Liver (tissue), 9 donors: Measurements from ENCODE around the gene RASEF. TPM values are rescaled to one million over a fixed set of nuclear protein-coding genes. Genes with fewer than 3 reads are reported as not detected.

Experiments
- DNase-seq: peaks from one replicate; pipeline ENCODE4 v3.0.0-alpha.2; 2017; ENCODE audit warnings: low spot score
- H3K27ac ChIP-seq, 2 donors: one replicate each; pipeline ENCODE4 v1.7.0; 2013; ENCODE audit warnings: inconsistent platforms in 2 of 2, low read length in 2 of 2, control low read depth in 1 of 2, low read depth in 1 of 2, mild to moderate bottlenecking in 1 of 2
- H3K27me3 ChIP-seq, 4 donors: one replicate each; pipeline versions ENCODE4 v1.6.1 to v1.7.0; 2013; ENCODE audit warnings: low read length in 3 of 4, inconsistent platforms in 1 of 4, mild to moderate bottlenecking in 1 of 4, moderate library complexity in 1 of 4; ENCODE audit not compliant: control insufficient read depth in 4 of 4, insufficient read depth in 4 of 4
- H3K36me3 ChIP-seq, 4 donors: one replicate each; pipeline versions ENCODE4 v1.6.1 to v1.7.0; 2013; ENCODE audit warnings: low read length in 3 of 4, mild to moderate bottlenecking in 3 of 4, low read depth in 1 of 4, moderate library complexity in 1 of 4; ENCODE audit not compliant: control insufficient read depth in 4 of 4, insufficient read depth in 3 of 4
- H3K4me1 ChIP-seq, 4 donors: one replicate each; pipeline versions ENCODE4 v1.6.1 to v1.7.0; 2013; ENCODE audit warnings: low read length in 3 of 4, mild to moderate bottlenecking in 3 of 4, moderate library complexity in 1 of 4; ENCODE audit not compliant: control insufficient read depth in 4 of 4, insufficient read depth in 4 of 4
- H3K4me3 ChIP-seq, 3 donors: one replicate each; pipeline versions ENCODE4 v1.6.1 to v1.7.0; 2013; ENCODE audit warnings: low read length in 3 of 3, control low read depth in 1 of 3, low read depth in 1 of 3, mild to moderate bottlenecking in 1 of 3
- H3K9ac ChIP-seq, 2 donors: one replicate each; pipeline ENCODE4 v1.7.0; 2013; ENCODE audit warnings: low read length in 2 of 2, mild to moderate bottlenecking in 2 of 2, moderate library complexity in 2 of 2, control low read depth in 1 of 2, low read depth in 1 of 2
- H3K9me3 ChIP-seq, 4 donors: one replicate each; pipeline versions ENCODE4 v1.6.1 to v1.7.0; 2013; ENCODE audit warnings: low read length in 3 of 4; ENCODE audit not compliant: control insufficient read depth in 4 of 4
- ATF3 ChIP-seq: IDR thresholded peaks from 2 replicates; pipeline ENCODE4 v1.6.1; 2016; ENCODE audit warnings: antibody characterized with exemption
- CTCF ChIP-seq: fragments of 150-350 bp; IDR thresholded peaks from 2 replicates; pipeline ENCODE4 v1.5.1; 2017; ENCODE audit warnings: improper control_type of control experiment, low read depth, low read length; ENCODE audit not compliant: missing input control
- FOXA1 ChIP-seq: IDR thresholded peaks from 2 replicates; pipeline ENCODE4 v1.6.1; 2016; ENCODE audit warnings: antibody characterized with exemption
- FOXA2 ChIP-seq: IDR thresholded peaks from 2 replicates; pipeline ENCODE4 v1.6.1; 2016; ENCODE audit warnings: antibody characterized with exemption
- GABPA ChIP-seq, 2 donors: IDR thresholded peaks in 1 of 2; conservative IDR thresholded peaks in 1 of 2; 2 replicates each; pipeline ENCODE4 v1.6.1; 2016; ENCODE audit warnings: antibody characterized with exemption in 2 of 2, mild to moderate bottlenecking in 1 of 2, moderate library complexity in 1 of 2
- HNF4A ChIP-seq, 2 donors: conservative IDR thresholded peaks; 2 replicates each; pipeline ENCODE4 v1.6.1; 2016; ENCODE audit warnings: antibody characterized with exemption in 2 of 2, mild to moderate bottlenecking in 2 of 2
- HNF4G ChIP-seq: IDR thresholded peaks from 2 replicates; pipeline ENCODE4 v1.6.1; 2016; ENCODE audit warnings: antibody characterized with exemption
- JUND ChIP-seq, 2 donors: IDR thresholded peaks; 2 replicates each; pipeline ENCODE4 v1.6.1; 2016; ENCODE audit warnings: antibody characterized with exemption in 2 of 2
- MAX ChIP-seq: IDR thresholded peaks from 2 replicates; pipeline ENCODE4 v1.6.1; 2016; ENCODE audit warnings: antibody characterized with exemption
- NR2F2 ChIP-seq: IDR thresholded peaks from 2 replicates; pipeline ENCODE4 v1.6.1; 2016; ENCODE audit warnings: antibody characterized with exemption
- RAD21 ChIP-seq, 2 donors: IDR thresholded peaks; 2 replicates each; pipeline ENCODE4 v1.6.1; 2016; ENCODE audit warnings: antibody characterized with exemption in 2 of 2, mild to moderate bottlenecking in 2 of 2
- REST ChIP-seq: IDR thresholded peaks from 2 replicates; pipeline ENCODE4 v1.6.1; 2016; ENCODE audit warnings: antibody characterized with exemption, mild to moderate bottlenecking
- RXRA ChIP-seq, 2 donors: IDR thresholded peaks; 2 replicates each; pipeline ENCODE4 v1.6.1; 2017 to 2018; ENCODE audit warnings: antibody characterized with exemption in 2 of 2, mild to moderate bottlenecking in 1 of 2
- TAF1 ChIP-seq: conservative IDR thresholded peaks from 2 replicates; pipeline ENCODE4 v1.6.1; 2016; ENCODE audit warnings: antibody characterized with exemption, mild to moderate bottlenecking
- YY1 ChIP-seq: IDR thresholded peaks from 2 replicates; pipeline ENCODE4 v1.6.1; 2016; ENCODE audit warnings: antibody characterized with exemption, mild to moderate bottlenecking
- ZBTB33 ChIP-seq: IDR thresholded peaks from 2 replicates; pipeline ENCODE4 v1.6.1; 2016; ENCODE audit warnings: antibody characterized with exemption
- WGBS: extraction: QIAGEN DNeasy Blood & Tissue Kit; methylation state at CpG from one replicate; pipeline ENCODE4 v1.1.7; 2013; 5-methylcytosine and 5-hydroxymethylcytosine counted together
- polyA plus RNA-seq, 2 donors: library from polyadenylated mRNA; stranded (reverse) in 1 of 2; unstranded in 1 of 2; fragments of 200-250 nt in 1 of 2; fragments of >200 nt in 1 of 2; fragmentation: Nextera tagmentation in 1 of 2; extraction: Ambion mirVana in 1 of 2; gene quantifications; one replicate each; pipeline versions ENCODE4 v1.2.1 to v1.2.3, GENCODE V29; 2013 to 2015
- total RNA-seq, 2 donors: library from RNA; depleted of rRNA; stranded (reverse); fragments of >200 nt; gene quantifications; one replicate each; pipeline ENCODE4 v1.2.3, GENCODE V29; 2014
- donor health status: healthy.
- donor health status: healthy.
- donor health status: healthy.
- donor health status: healthy.
- donor health status: healthy.

Gene RASEF
- total and polyA plus RNA-seq, 4 donors, result 0.14 to 1.5 (median 0.39) TPM

GRCh38 chr9:83061990-83062650 is 822 bp downstream of the RASEF start:
- Histone ChIP-seq H3K9me3 (peaks cover 0 to 1% (median 0%) of the 10 kb centered on the region in 4 donors), H3K27ac (no peak overlapping the region), H3K36me3 (no peaks in the 10 kb centered on the region), H3K9ac (no peak overlapping the region), H3K27me3 (peaks cover 2 to 11% (median 4%) of the 10 kb centered on the region in 4 donors), H3K4me3 (peak overlapping the region; percentile 45 to 56 (median 46)), H3K4me1 (peaks cover 12 to 20% (median 14%) of the 10 kb centered on the region in 4 donors)
- TF ChIP-seq JUND (IDR thresholded peaks at IDR 0.05) (no peak), ATF3 (no peak), RAD21 (IDR thresholded peaks at IDR 0.05) (no peak), YY1 (no peak)
- 5% methylated on average over 53 of the region's 53 CpGs for WGBS
- DNase-seq, result no peak

- Histone ChIP-seq H3K4me3 (no peak overlapping the region), H3K9ac (no peak overlapping the region), H3K9me3 (peaks cover 0 to 1% (median 0%) of the 10 kb centered on the region in 4 donors), H3K27me3 (peaks cover 2 to 11% (median 4%) of the 10 kb centered on the region in 4 donors), H3K27ac (no peak overlapping the region), H3K4me1 (peaks cover 12 to 20% (median 14%) of the 10 kb centered on the region in 4 donors), H3K36me3 (no peaks in the 10 kb centered on the region)
- no peak for DNase-seq
- 68% methylated on average over 2 of the region's 2 CpGs for WGBS
- TF ChIP-seq GABPA (IDR thresholded peaks at IDR 0.05 in 1 of 2, conservative IDR thresholded peaks at IDR 0.05 in 1 of 2) (no peak), FOXA1 (no peak), MAX (no peak), ATF3 (no peak), NR2F2 (no peak)
Observed at GRCh38 chr9:83061036-83061435, 1.9 kb downstream of the RASEF start.

GRCh38 chr9:83060556-83060955 is 2.4 kb downstream of the RASEF start:
- no peak overlapping the region for H3K9ac ChIP-seq
- DNase-seq, result no peak
- TF ChIP-seq MAX (no peak), HNF4A (conservative IDR thresholded peaks at IDR 0.05) (no peak), REST (no peak), RXRA (IDR thresholded peaks at IDR 0.05) (no peak), ZBTB33 (no peak), NR2F2 (no peak), CTCF (no peak), FOXA2 (no peak), HNF4G (no peak), JUND (IDR thresholded peaks at IDR 0.05) (no peak), RAD21 (IDR thresholded peaks at IDR 0.05) (no peak), FOXA1 (no peak), TAF1 (no peak), YY1 (no peak)
- H3K27ac ChIP-seq, result no peak overlapping the region
- H3K36me3 ChIP-seq, result no peaks in the 10 kb centered on the region
- WGBS, result 72% methylated on average over 3 of the region's 3 CpGs
- no peak overlapping the region for H3K4me3 ChIP-seq
- peaks cover 2 to 11% (median 4%) of the 10 kb centered on the region in 4 donors for H3K27me3 ChIP-seq
- peaks cover 0 to 1% (median 0%) of the 10 kb centered on the region in 4 donors for H3K9me3 ChIP-seq
- H3K4me1 ChIP-seq, result peaks cover 12 to 20% (median 14%) of the 10 kb centered on the region in 4 donors
